ENCODE results near the gene FHOD1. TPM values are rescaled to one million over a fixed set of nuclear protein-coding genes. Genes with fewer than 3 reads are reported as not detected.

FHOD1 gene
- total RNA-seq, 2 donors from 2014 or later, result 28.5 to 31.7 TPM

GRCh38 chr16:67233596-67233995, 13.7 kb downstream of the FHOD1 start:
- no peaks in the 10 kb centered on the region for H3K9me3 ChIP-seq
- ATAC-seq (ENCODE audit: insufficient number of reproducible peaks, low FRiP score, low read depth) (no peak), DNase-seq (ENCODE audit: low spot score) (no peak)
- no peak overlapping the region for H3K4me3 ChIP-seq
- no peaks in the 10 kb centered on the region for H3K27me3 ChIP-seq (replicated peaks; ENCODE audit: insufficient read depth)
- TF ChIP-seq CTCF (IDR thresholded peaks at IDR 0.05), result no peak
- H3K27ac ChIP-seq, result no peak overlapping the region
- H3K36me3 ChIP-seq, result peaks cover 66% of the 10 kb centered on the region
- no peaks in the 10 kb centered on the region for H3K4me1 ChIP-seq (ENCODE audit: control insufficient read depth in 1 of 2, low read depth in 2 of 2)

GRCh38 chr16:67230809-67231660, 16.2 kb downstream of the FHOD1 start:
- DNase-seq (ENCODE audit: low spot score) (no peak), ATAC-seq (ENCODE audit: insufficient number of reproducible peaks, low FRiP score, low read depth) (no peak)
- no peak for TF ChIP-seq CTCF (IDR thresholded peaks at IDR 0.05)
- peaks cover 8 to 13% of the 10 kb centered on the region in 2 donors for H3K4me1 ChIP-seq (ENCODE audit: control insufficient read depth in 1 of 2, low read depth in 2 of 2)
- H3K4me3 ChIP-seq, result no peak overlapping the region
- peaks cover 45% of the 10 kb centered on the region for H3K36me3 ChIP-seq
- H3K27me3 ChIP-seq (replicated peaks; ENCODE audit: insufficient read depth), result no peaks in the 10 kb centered on the region
- H3K9me3 ChIP-seq, result no peaks in the 10 kb centered on the region
- H3K27ac ChIP-seq, result no peak overlapping the region

GRCh38 chr16:67229906-67230808, 17.1 kb downstream of the FHOD1 start:
- H3K36me3 ChIP-seq, result peaks cover 38% of the 10 kb centered on the region
- no peak overlapping the region for H3K27ac ChIP-seq
- no peaks in the 10 kb centered on the region for H3K9me3 ChIP-seq
- no peaks in the 10 kb centered on the region for H3K27me3 ChIP-seq (replicated peaks; ENCODE audit: insufficient read depth)
- DNase-seq (ENCODE audit: low spot score) (no peak), ATAC-seq (ENCODE audit: insufficient number of reproducible peaks, low FRiP score, low read depth) (no peak)
- H3K4me1 ChIP-seq (ENCODE audit: control insufficient read depth in 1 of 2, low read depth in 2 of 2), result peaks cover 9 to 16% of the 10 kb centered on the region in 2 donors
- H3K4me3 ChIP-seq, result no peak overlapping the region
- TF ChIP-seq CTCF (IDR thresholded peaks at IDR 0.05), result no peak

- H3K27ac ChIP-seq, result no peak overlapping the region
- no peak overlapping the region for H3K4me3 ChIP-seq
- TF ChIP-seq CTCF (IDR thresholded peaks at IDR 0.05), result no peak
- H3K36me3 ChIP-seq, result peaks cover 38% of the 10 kb centered on the region
- H3K9me3 ChIP-seq, result no peaks in the 10 kb centered on the region
- no peak for ATAC-seq (ENCODE audit: insufficient number of reproducible peaks, low FRiP score, low read depth)
- H3K27me3 ChIP-seq (replicated peaks; ENCODE audit: insufficient read depth), result no peaks in the 10 kb centered on the region
- peaks cover 9 to 16% of the 10 kb centered on the region in 2 donors for H3K4me1 ChIP-seq (ENCODE audit: control insufficient read depth in 1 of 2, low read depth in 2 of 2)
- no peak for DNase-seq (ENCODE audit: low spot score)
Observed at GRCh38 chr16:67228905-67229304, 18.4 kb downstream of the FHOD1 start.
